ENCODE measurements around the gene AGBL1.
"Not testable (repeated sequence)": the region's sequence is repeated elsewhere in the genome, so short reads cannot be mapped to it uniquely, and the experiment has no call there.

The AGBL1 gene

GRCh38 chr15:86082619-86083380, 3.1 kb downstream of the AGBL1 start:
- no peak for DNase-seq (ENCODE audit: low read depth)

DNA sequence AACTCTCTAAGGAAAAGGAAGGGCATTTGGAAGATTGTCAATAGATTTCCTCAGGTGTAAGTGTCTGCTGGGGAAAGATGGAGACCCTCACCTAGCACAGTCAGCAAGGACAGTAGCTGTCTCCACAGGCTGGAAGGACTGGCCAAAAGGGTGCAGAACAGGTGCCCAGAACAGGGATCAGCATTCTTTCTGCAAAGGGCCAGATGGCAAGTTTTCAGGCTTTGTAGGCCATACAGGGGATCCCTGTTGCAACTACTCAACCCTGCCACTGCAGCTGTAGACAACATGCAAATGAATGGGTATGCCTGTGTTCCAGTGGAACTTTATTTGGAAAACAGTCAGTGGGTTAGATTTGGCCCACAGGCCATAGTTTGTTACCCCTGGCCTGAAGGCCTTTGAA, 8.1 kb downstream of the AGBL1 start:
- no peak for DNase-seq (ENCODE audit: low read depth)

- DNase-seq (ENCODE audit: low read depth), result no peak
These were observed 9.8 kb downstream of the AGBL1 start for GRCh38 chr15:86089422-86089821.

- no peak for DNase-seq (ENCODE audit: low read depth)
These were observed 22.1 kb downstream of the AGBL1 start for GRCh38 chr15:86101818-86102217.

DNA sequence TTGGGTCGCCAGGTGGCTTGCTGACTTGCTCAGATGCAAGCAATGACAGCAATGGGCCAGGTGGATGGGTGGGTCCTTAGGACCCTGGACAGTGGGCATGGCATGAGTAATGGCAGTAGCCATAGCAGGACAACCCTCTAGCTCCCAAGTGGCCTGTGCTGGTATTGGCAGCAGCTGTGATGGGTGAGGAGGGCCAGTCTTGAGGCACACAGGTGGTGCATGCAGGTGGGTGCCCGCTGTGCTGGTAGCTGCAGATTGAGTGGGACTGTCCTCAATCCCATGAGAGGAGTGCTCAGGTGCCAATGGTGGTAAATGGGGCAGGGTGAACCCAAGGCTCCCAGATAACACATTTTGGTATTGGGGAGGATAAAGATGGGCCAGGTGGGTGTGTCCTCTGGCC, 24.2 kb downstream of the AGBL1 start:
- no peak for DNase-seq (ENCODE audit: low read depth)

- DNase-seq (ENCODE audit: low read depth), result no peak
These were observed 26.6 kb downstream of the AGBL1 start for GRCh38 chr15:86106306-86106705.

- DNase-seq (ENCODE audit: low read depth), result no peak
These were observed 35.6 kb downstream of the AGBL1 start for GRCh38 chr15:86115145-86115801.

DNA sequence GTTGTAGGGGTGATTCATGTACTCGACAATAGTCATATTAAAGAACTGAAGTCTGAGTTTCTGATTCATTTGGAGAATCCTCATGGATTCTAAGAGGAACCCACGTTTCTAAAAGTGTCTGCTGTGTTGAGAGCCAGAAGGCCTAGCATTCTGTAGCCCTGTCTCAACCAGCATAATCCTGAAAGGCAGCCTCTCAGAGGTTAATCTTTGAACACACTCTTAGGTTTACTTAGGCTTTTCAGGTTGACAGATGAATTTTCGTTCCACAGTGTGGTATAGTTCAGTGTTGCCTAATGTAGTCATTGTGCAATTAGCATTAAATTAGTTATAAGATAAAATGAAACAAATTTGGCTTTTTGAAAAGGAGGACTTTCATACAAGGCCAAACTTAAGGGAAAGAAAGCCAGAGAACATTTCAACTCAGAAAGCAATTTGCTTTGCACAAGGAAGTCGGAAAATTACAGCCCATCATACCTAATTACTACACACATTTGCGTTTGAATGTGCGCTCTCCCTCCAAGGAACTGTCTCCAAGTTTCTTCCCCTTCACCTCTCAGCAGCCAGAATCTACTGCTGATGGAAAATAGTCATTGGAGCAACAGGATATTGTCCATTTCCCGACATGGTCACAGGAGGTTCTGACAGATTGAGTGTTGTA, 42.0 kb downstream of the AGBL1 start:
- no peak for DNase-seq (ENCODE audit: low read depth)

GRCh38 chr15:86122691-86123391, 43.2 kb downstream of the AGBL1 start:
- DNase-seq (ENCODE audit: low read depth), result not testable (repeated sequence)

DNA sequence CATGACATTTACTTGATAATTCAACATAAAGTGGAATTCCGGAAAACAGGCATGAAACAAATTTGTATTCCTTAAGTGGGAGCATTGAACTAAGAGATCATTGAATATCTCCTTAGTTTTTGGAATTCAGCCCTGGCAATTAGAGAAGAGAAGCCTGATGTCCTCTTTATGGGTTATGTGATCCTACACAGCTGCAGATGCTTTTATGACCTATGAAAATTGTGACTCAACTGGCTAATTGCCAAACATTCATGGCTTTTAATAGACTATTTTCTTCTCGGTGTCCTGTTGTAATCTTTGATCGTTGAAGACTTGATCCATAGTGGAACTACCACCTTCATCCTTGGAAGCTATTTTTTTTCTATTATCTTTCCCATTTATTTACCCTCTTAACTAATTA, 46.1 kb downstream of the AGBL1 start:
- DNase-seq (ENCODE audit: low read depth), result no peak

DNA sequence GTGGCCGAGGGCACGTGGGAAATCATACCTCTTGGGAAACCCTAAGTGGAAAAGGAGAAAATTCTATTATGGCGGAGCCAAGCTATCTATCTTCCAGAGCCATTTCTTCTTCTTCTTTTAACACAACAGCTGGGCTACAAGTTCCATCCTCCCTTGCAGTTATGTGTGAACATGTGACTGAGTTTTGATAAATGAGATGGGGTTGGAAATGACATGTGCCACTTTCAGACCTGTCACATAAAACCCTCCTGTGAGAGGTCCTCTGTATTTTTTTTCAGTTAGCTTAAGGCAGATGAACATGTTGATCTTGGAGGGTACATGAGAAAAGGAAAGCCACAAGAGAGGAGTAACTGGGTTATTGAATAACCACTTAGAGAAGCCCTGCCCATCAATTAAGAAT, 47.9 kb downstream of the AGBL1 start:
- no peak for DNase-seq (ENCODE audit: low read depth)

- no peak for DNase-seq (ENCODE audit: low read depth)
These were observed 55.4 kb downstream of the AGBL1 start for GRCh38 chr15:86135041-86135440.

- no peak for DNase-seq (ENCODE audit: low read depth)
These were observed 57.2 kb downstream of the AGBL1 start for GRCh38 chr15:86136861-86137260.

GRCh38 chr15:86138798-86139197, 59.1 kb downstream of the AGBL1 start:
- no peak for DNase-seq (ENCODE audit: low read depth)

- DNase-seq (ENCODE audit: low read depth), result no peak
These were observed 60.2 kb downstream of the AGBL1 start for GRCh38 chr15:86139828-86140227.

DNA sequence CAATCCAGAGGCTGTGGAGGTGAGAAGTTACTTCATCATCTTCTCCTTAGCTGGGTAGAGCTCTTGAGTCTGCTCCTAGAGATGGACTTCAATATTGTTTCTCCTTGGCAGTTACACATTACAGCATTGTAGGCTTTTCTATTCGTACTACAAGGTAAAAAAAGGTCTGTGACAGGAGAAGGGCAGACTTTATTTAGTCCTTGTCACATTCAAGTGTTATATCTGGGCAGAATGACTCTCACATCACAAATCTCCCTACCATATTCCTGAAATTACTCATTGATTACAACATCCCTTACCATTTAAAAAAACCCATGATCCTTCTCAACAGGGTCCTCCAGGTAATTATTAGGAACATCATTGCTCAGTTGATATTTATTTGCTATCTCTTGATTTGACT, 75.0 kb downstream of the AGBL1 start:
- DNase-seq (ENCODE audit: low read depth), result no peak

DNA sequence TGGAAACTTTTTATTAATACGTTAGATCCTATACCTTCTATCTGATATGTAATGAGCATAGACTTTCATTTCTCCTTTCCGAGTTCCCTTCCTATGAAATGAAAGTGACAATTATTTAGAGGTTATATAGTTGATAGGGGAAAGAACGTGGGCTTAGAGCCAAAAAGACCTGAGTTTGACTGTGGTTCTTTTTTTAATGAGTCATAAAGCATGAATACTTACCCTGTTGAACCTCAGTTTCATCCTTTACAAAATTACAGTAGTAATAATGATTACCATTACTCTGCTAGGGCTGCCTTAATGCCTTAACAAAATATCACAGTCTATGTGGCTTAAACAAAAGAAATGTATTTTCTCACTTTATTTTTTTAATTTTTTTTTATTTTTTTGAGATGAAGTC, 75.9 kb downstream of the AGBL1 start:
- no peak for DNase-seq (ENCODE audit: low read depth)

- no peak for DNase-seq (ENCODE audit: low read depth)
These were observed 78.1 kb downstream of the AGBL1 start for GRCh38 chr15:86157606-86158293.

- DNase-seq (ENCODE audit: low read depth), result no peak
These were observed 79.8 kb downstream of the AGBL1 start for GRCh38 chr15:86159468-86159867.

GRCh38 chr15:86161250-86161649, 81.6 kb downstream of the AGBL1 start:
- no peak for DNase-seq (ENCODE audit: low read depth)

- no peak for DNase-seq (ENCODE audit: low read depth)
These were observed 82.5 kb downstream of the AGBL1 start for GRCh38 chr15:86162172-86162591.

DNA sequence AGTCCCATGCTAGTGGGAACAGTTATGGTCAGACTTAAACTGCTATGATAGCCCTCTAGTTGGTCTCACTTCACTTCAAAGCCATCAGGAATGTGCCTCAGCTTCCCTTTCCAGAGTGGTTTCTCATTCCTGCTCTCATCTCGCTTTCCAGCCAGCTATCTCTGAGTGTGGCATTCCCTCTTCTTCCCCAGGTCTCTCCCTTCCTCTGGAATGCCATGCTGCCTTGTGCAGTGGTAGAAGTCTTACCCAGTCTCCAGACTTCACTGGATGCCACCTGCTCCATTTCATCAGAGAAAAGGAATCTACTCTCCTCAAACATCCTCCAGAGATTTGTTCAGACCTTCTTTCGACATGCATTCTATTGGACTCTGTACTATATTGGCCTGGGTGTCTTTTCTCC, 83.0 kb downstream of the AGBL1 start:
- no peak for DNase-seq (ENCODE audit: low read depth)
